Body of pancreas (tissue), 4 donors: ENCODE data around the gene AP3D1.

ENCODE experiments used
- CTCF ChIP-seq, 7 experiments: fragments of 450-650 bp in 4 of 7; fragments of 200-600 bp in 3 of 7; sonication (generic) in 3 of 7; IDR thresholded peaks; one replicate each; pipeline ENCODE4 v1.5.1; 2016 to 2019; ENCODE audit warnings: antibody characterized with exemption in 7 of 7
- POLR2A ChIP-seq, 3 donors: fragments of 450-650 bp; IDR thresholded peaks; one replicate each; pipeline ENCODE4 v1.6.1; 2016; ENCODE audit warnings: antibody characterized with exemption in 3 of 3, mild to moderate bottlenecking in 2 of 3

- TF ChIP-seq CTCF (IDR thresholded peaks at IDR 0.05) (no peak), POLR2A (IDR thresholded peaks at IDR 0.05) (no peak)
Observed at GRCh38 chr19:2191456-2192310, 40.3 kb upstream of the AP3D1 start.
